Memory B cell (primary cell): ENCODE data around the gene PPP2R5A.

Source experiments
- ATAC-seq: fragments of 150-1000 bp; cut with Tn5 transposase; 2 replicates; pipeline ENCODE4 v1.10.0; 2021; ENCODE audit warnings: low read depth, mild to moderate bottlenecking, moderate library complexity
- DNase-seq, 2 donors: peaks; one replicate each; pipeline ENCODE4 v3.0.0; 2022; ENCODE audit warnings: low spot score in 2 of 2
- H3K27ac Mint-ChIP-seq: one replicate; pipeline ENCODE4 v1.8.0; 2022; ENCODE audit warnings: mild to moderate bottlenecking, moderate library complexity, mixed read lengths
- H3K27me3 Mint-ChIP-seq: one replicate; pipeline ENCODE4 v1.8.0; 2022; ENCODE audit warnings: mixed read lengths
- H3K36me3 Mint-ChIP-seq: one replicate; pipeline ENCODE4 v1.8.0; 2022; ENCODE audit warnings: mild to moderate bottlenecking, mixed read lengths
- H3K4me1 Mint-ChIP-seq: one replicate; pipeline ENCODE4 v1.8.0; 2022; ENCODE audit warnings: mixed read lengths
- H3K4me3 Mint-ChIP-seq: one replicate; pipeline ENCODE4 v1.8.0; 2022; ENCODE audit warnings: mild to moderate bottlenecking, moderate library complexity, mixed read lengths
- H3K9me3 Mint-ChIP-seq: one replicate; pipeline ENCODE4 v1.8.0; 2022; ENCODE audit warnings: mixed read lengths

PPP2R5A gene

DNA sequence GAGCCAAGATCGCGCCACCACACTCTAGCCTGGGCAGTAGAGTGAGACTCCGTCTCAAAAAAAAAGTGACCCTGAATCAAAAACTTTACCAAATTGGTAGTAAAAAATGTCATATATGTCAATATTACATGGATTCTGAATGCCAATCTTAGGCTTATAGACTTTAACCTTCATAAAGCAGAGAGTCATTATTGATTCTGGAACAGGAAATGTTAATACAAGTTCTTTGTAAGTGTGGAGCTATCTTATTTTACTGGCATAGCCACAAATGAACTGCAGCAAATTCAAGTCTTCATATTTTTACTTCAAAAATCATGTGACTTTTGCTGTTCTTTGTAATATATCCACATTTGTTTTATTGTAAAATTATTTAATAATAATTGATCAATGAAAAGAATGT, 41.3 kb downstream of the PPP2R5A start:
- no peaks in the 10 kb centered on the region for H3K9me3 Mint-ChIP-seq
- peaks cover 9% of the 10 kb centered on the region for H3K36me3 Mint-ChIP-seq
- no peak overlapping the region for H3K4me3 Mint-ChIP-seq
- H3K27me3 Mint-ChIP-seq: no peaks in the 10 kb centered on the region
- no peak for DNase-seq
- H3K4me1 Mint-ChIP-seq: peaks cover 10% of the 10 kb centered on the region
- H3K27ac Mint-ChIP-seq: no peak overlapping the region
- ATAC-seq: no peak

DNA sequence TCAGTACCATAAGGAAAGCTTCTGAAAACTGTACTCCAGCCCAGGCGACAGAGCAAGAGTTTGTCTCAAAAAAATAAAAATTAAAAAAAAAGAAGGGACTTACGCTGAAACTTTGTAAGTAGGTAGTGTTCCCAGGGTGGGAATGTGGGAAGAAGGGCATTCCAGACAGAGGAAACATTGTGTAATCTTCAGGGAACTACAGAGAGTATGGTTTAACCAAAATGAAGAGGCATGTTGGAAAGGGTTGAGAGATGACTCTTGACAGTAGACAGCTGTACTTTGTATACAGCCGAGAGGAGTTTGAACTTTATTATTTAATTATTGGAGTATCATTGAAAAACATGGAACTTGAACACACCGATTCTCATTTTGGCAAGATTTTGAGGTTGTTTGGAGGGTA, 43.0 kb downstream of the PPP2R5A start:
- H3K27ac Mint-ChIP-seq: no peak overlapping the region
- H3K4me1 Mint-ChIP-seq: peaks cover 10% of the 10 kb centered on the region
- H3K9me3 Mint-ChIP-seq: no peaks in the 10 kb centered on the region
- ATAC-seq (no peak), DNase-seq (no peak)
- no peaks in the 10 kb centered on the region for H3K27me3 Mint-ChIP-seq
- H3K36me3 Mint-ChIP-seq: peaks cover 14% of the 10 kb centered on the region
- no peak overlapping the region for H3K4me3 Mint-ChIP-seq

DNA sequence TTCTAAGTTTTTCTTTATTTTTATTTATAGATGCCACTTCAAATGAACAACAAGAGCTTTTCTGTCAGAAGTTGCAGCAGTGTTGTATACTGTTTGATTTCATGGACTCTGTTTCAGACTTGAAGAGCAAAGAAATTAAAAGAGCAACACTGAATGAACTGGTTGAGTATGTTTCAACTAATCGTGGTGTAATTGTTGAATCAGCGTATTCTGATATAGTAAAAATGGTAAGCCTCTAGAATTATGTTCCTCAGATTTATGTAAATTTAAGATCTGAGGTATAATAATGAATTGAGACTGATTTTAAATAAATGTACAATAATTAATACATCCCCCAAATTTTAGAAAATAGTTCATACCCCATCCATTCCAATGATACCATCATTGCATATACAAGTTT, 43.9 kb downstream of the PPP2R5A start:
- H3K27me3 Mint-ChIP-seq: no peaks in the 10 kb centered on the region
- H3K4me3 Mint-ChIP-seq: no peak overlapping the region

DNA sequence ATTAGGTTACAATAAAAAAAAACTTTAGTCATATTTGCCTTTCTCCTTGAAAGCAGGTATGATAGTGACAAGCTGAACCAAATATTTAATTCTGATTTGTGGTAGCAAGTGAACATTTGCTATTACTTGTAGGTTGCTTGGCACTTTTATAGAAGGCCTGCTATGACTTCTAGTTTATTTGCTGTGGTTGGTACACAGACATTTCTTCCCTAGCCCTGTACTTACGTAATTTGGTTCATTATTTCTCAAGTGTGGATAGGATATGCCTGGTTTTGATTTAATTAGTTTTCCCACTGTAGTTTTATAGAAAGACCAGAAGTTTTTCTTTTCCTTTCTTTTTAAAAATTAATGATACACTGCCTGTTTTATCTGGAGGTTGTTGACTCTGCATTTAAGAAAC, 55.9 kb downstream of the PPP2R5A start:
- peak overlapping the region; percentile 50 for H3K27ac Mint-ChIP-seq
- ATAC-seq: no peak
- DNase-seq: no peak
- no peak overlapping the region for H3K4me3 Mint-ChIP-seq
- no peaks in the 10 kb centered on the region for H3K9me3 Mint-ChIP-seq
- H3K4me1 Mint-ChIP-seq: no peaks in the 10 kb centered on the region
- H3K27me3 Mint-ChIP-seq: no peaks in the 10 kb centered on the region
- H3K36me3 Mint-ChIP-seq: peaks cover 16% of the 10 kb centered on the region

More for the DNA sequence above, 43.9 kb downstream of the PPP2R5A start:
- Mint-ChIP-seq H3K9me3 (no peaks in the 10 kb centered on the region), H3K36me3 (peaks cover 17% of the 10 kb centered on the region), H3K27ac (no peak overlapping the region), H3K4me1 (peaks cover 10% of the 10 kb centered on the region)
- ATAC-seq (no peak), DNase-seq (no peak)

DNA sequence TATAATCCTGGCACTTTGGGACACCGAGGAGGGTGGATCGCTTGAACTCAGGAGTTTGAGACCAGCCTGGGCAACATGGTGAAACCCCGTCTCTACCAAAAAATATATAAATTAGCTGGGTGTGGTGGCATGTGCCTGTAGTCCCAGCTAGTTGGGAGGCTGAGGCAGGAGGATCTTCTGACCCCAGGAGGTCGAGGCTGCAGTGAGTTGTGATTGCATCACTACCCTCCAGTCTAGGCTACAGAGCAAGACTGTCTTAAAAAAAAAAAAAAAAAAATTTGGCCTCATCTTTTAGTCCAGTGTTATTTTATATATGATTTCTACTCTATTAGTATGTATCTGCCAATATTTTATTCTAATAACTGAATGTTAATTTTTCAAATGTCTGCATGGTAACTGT, 59.7 kb downstream of the PPP2R5A start:
- H3K4me1 Mint-ChIP-seq: no peaks in the 10 kb centered on the region
- DNase-seq (no peak), ATAC-seq (no peak)
- peaks cover 12% of the 10 kb centered on the region for H3K36me3 Mint-ChIP-seq
- no peaks in the 10 kb centered on the region for H3K27me3 Mint-ChIP-seq
- no peak overlapping the region for H3K27ac Mint-ChIP-seq
- no peak overlapping the region for H3K4me3 Mint-ChIP-seq
- H3K9me3 Mint-ChIP-seq: no peaks in the 10 kb centered on the region

DNA sequence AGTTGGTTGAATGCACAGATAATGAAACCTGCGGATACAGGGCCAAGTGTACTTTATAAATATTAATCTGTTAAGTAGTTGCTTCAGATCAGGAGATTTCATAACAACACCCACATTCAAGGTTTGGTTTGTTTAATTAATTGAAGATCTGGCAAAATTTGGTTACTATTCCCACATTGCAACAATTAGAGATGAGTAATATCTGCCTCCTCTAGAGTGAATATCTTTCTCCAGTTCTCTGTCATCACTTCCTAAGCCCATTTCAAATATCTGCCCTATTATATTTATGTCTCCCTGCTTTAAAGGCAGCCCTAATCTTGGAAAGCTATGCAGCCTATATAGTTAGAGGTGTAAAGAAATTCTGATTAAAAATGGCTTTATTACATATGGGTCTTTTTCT, 61.4 kb downstream of the PPP2R5A start:
- no peak overlapping the region for H3K27ac Mint-ChIP-seq
- no peaks in the 10 kb centered on the region for H3K9me3 Mint-ChIP-seq
- H3K36me3 Mint-ChIP-seq: peaks cover 13% of the 10 kb centered on the region
- no peak overlapping the region for H3K4me3 Mint-ChIP-seq
- ATAC-seq (no peak), DNase-seq (no peak)
- no peaks in the 10 kb centered on the region for H3K27me3 Mint-ChIP-seq
- H3K4me1 Mint-ChIP-seq: no peaks in the 10 kb centered on the region

DNA sequence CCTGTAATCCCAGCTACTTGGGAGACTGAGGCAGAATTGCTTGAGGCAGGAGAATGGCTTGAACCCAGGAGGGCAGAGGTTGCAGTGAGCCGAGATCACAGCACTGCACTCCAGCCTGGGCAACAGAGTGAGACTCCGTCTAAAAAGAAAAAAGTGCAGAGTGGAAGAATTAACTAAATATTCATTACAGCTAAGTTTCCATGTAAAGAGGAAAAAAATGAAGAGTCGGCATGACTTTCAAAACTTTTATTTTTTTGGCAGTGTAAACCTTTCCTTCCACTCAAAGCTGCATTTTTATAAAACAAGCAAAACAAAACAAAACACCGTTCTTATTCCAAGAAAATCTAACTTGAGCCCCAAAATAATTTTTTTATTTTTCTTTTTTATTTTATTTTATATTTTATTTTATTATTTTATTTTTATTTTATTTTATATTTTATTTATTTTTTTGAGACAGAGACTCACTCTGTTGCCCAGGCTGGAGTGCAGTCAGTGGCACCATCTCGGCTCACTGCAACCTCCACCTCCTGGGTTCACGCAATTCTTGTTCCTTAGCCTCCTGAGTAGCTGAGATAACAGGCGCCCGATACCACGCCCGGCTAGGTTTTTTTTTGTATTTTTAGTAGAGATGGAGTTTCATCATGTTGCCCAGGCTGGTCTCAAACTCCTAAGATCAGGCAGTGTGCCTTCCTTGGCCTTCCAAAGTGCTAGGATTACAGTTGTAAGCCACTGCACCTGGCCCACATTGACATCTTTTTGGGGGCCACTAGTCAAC, 66.6 kb downstream of the PPP2R5A start:
- Mint-ChIP-seq H3K36me3 (peaks cover 9% of the 10 kb centered on the region), H3K27ac (no peak overlapping the region), H3K4me3 (no peak overlapping the region), H3K4me1 (no peaks in the 10 kb centered on the region), H3K27me3 (no peaks in the 10 kb centered on the region), H3K9me3 (no peaks in the 10 kb centered on the region)
- no peak for DNase-seq
- ATAC-seq: no peak

GRCh38 chr1:212353181-212353580, 68.0 kb downstream of the PPP2R5A start:
- ATAC-seq: no peak
- H3K27me3 Mint-ChIP-seq: no peaks in the 10 kb centered on the region
- no peaks in the 10 kb centered on the region for H3K9me3 Mint-ChIP-seq
- H3K4me3 Mint-ChIP-seq: no peak overlapping the region
- peak overlapping the region; percentile 31 for H3K27ac Mint-ChIP-seq
- no peaks in the 10 kb centered on the region for H3K4me1 Mint-ChIP-seq
- no peak for DNase-seq
- peaks cover 10% of the 10 kb centered on the region for H3K36me3 Mint-ChIP-seq

DNA sequence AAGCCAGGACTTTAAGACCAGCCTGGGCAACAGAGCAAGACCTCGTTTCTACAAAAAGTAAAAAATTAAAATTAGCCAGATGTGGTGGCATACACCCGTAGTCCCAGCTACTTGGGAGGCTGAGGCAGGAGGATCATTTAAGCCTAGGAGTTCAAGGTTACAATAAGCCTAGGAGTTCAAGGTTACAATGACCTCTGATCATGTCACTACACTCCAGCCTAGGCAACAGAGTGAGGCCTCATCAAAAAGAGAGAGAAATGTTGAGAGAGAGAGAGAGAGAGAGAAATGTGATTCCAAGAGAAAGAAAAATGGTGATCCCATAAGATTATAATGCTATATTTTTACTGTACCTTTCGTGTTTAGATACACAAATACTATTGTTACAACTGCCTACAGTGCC, 69.3 kb downstream of the PPP2R5A start:
- peaks cover 10% of the 10 kb centered on the region for H3K36me3 Mint-ChIP-seq
- peak overlapping the region; percentile 74 for H3K27ac Mint-ChIP-seq
- no peaks in the 10 kb centered on the region for H3K9me3 Mint-ChIP-seq

DNA sequence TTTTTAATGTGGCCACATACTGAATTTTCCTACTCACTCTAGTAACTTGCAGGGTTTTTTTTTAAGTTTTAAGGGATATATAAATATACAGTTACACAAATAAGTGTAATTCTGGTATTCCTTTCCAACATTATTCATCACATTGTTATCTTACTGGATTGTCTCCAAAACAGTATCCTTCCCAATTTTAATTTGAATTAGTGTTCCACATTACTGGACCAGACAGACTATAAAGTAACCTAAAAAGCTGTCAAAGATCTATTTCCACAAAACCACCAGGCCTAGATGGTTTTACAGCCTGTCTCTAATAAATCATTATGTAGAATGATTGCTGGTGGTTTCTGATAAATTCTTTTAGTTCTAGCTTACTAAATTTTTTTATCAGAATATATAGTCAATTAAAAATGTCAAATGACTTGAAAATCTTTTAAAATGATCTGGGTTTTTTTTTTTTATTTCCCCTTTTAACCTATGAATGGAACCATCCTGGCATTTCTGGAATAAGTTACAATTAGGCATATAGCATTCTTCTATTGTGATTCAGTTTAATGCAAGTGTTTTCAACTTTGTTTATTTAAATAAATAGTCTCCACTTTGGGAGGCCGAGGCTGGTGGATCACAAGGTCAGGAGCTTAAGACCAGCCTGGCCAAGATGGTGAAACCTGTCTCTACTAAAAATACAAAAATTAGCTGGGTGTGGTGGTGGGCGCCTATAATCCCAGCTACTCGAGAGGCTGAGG, 70.2 kb downstream of the PPP2R5A start:
- Mint-ChIP-seq H3K4me3 (no peak overlapping the region), H3K4me1 (no peaks in the 10 kb centered on the region), H3K27ac (no peak overlapping the region), H3K9me3 (no peaks in the 10 kb centered on the region), H3K27me3 (no peaks in the 10 kb centered on the region), H3K36me3 (peaks cover 16% of the 10 kb centered on the region)
- ATAC-seq: no peak
- no peak for DNase-seq

More for the DNA sequence above, 69.3 kb downstream of the PPP2R5A start:
- no peak for DNase-seq
- Mint-ChIP-seq H3K4me1 (no peaks in the 10 kb centered on the region), H3K4me3 (no peak overlapping the region), H3K27me3 (no peaks in the 10 kb centered on the region)
- no peak for ATAC-seq

DNA sequence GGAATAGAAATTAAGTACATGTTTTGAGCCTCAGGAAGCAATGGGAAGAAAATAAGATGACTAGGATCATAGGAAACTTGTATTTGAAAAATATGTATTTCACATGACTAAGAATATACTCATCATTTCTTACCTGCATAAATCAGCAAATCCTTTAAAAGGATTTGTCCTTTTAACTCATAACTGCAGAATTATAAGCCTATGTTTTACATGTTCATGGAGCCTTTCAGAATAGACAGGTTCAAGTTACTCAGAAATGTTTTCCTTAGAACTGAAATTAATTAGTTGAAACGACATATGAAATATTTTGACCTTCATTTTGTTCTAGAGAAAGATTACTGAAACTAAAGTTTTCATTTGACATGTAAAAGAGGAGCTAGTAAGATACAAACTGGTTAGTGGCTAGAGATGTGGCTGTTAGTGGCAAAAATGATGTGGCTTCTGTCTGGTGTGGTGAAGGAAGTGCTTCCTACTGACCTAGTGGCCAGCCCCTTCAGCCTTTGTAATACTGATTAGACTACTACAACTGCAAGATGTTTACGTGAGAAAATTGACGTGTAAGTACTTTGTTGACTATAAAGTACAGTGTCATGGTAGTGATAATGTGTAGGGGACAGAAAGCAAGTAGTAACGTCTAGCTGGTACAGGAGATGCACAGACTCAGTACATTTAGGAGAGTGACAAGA, 74.7 kb downstream of the PPP2R5A start:
- DNase-seq (no peak), ATAC-seq (no peak)
- Mint-ChIP-seq H3K36me3 (peaks cover 16% of the 10 kb centered on the region), H3K27me3 (no peaks in the 10 kb centered on the region), H3K9me3 (no peaks in the 10 kb centered on the region), H3K4me1 (peaks cover 2% of the 10 kb centered on the region), H3K4me3 (no peak overlapping the region), H3K27ac (peak overlapping the region; percentile 22)

GRCh38 chr1:212364985-212365384, 79.8 kb downstream of the PPP2R5A start:
- H3K4me1 Mint-ChIP-seq: peaks cover 2% of the 10 kb centered on the region
- ATAC-seq: no peak
- H3K27ac Mint-ChIP-seq: peak overlapping the region; percentile 81
- no peak for DNase-seq
- H3K9me3 Mint-ChIP-seq: no peaks in the 10 kb centered on the region
- peaks cover 33% of the 10 kb centered on the region for H3K36me3 Mint-ChIP-seq
- H3K4me3 Mint-ChIP-seq: no peak overlapping the region
- no peaks in the 10 kb centered on the region for H3K27me3 Mint-ChIP-seq

DNA sequence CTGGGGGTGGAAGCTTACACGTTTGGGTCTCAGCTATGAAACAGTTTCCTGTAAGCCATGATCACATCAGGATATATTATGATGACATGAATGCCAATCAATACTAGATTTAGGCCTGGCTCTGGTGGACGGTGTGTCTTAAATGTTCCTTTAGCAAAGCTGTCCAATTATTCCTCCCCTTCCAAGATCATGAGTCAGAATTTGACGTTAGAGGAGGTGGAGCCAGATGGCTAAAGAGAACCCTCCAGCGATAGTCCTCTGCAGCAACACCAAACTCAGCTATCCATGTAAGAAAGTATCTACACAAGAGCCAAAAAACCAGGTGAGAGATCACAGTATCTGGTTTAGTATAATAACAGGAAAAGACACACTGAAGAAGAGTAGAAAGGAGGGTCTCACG, 81.7 kb downstream of the PPP2R5A start:
- H3K9me3 Mint-ChIP-seq: no peaks in the 10 kb centered on the region
- DNase-seq (no peak), ATAC-seq (no peak)
- no peaks in the 10 kb centered on the region for H3K4me1 Mint-ChIP-seq
- no peaks in the 10 kb centered on the region for H3K27me3 Mint-ChIP-seq
- H3K27ac Mint-ChIP-seq: no peak overlapping the region
- peaks cover 34% of the 10 kb centered on the region for H3K36me3 Mint-ChIP-seq
- H3K4me3 Mint-ChIP-seq: no peak overlapping the region

GRCh38 chr1:212367474-212368072, 82.4 kb downstream of the PPP2R5A start:
- Mint-ChIP-seq H3K27ac (no peak overlapping the region), H3K9me3 (no peaks in the 10 kb centered on the region), H3K36me3 (peaks cover 39% of the 10 kb centered on the region), H3K4me3 (no peak overlapping the region), H3K27me3 (no peaks in the 10 kb centered on the region), H3K4me1 (no peaks in the 10 kb centered on the region)
- no peak for DNase-seq
- ATAC-seq: no peak
